Retinal pigment epithelial cell (primary cell): ENCODE data around the gene PPP2R5B.

ENCODE experiments used
- DNase-seq: peaks from one replicate; pipeline ENCODE4 v3.0.0-alpha.2; 2010; ENCODE audit warnings: low read depth
- H3K4me3 ChIP-seq: 2 replicates; pipeline ENCODE4 v1.5.1; 2011; ENCODE audit warnings: mild to moderate bottlenecking, low read length, control low read depth, moderate library complexity
- TF ChIP-seq, protein P1 (sequence below): conservative IDR thresholded peaks from 2 replicates; pipeline ENCODE4 v1.5.1; 2011; ENCODE audit warnings: low read depth, low read length, control low read depth, inconsistent platforms

PPP2R5B gene

DNA sequence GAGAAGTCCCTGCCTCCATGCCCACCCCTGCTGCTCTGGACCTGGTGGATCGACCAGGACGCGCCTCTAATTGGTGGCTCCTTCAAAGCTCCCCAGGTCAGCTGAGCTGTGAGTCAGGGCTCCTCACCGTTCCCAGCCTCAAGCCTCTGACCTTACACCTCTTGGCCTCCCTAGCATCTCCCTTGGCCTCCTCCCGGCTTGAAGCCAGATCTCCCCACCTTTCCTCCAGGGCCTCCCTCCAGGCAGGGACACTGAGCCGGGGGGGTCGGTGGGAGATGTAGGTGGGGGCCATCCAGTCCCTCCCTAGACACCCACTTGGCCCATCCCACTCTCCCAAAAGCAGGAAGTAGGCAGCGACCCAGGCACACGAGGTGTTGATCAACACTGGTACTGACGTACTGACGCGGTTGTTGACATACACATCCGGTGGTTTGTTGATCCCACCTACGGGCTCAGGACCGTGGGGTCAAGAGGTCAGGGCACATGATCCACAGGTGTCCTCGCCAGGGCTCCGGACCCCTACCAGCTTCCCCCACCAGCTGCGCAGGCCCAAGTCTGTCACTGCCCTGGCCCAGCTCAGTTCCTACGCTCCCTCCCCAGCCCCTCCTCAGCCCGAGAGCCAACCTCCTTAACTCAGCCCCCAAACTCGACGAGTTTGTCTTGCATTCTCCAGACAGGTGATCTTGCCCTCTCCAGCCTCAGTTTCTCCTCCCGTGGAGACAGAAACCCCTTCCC lies 8.3 kb upstream of the PPP2R5B start:
- H3K4me3 ChIP-seq, result peak overlapping the region; percentile 95
- no peak for DNase-seq
- TF ChIP-seq, protein P1, sequence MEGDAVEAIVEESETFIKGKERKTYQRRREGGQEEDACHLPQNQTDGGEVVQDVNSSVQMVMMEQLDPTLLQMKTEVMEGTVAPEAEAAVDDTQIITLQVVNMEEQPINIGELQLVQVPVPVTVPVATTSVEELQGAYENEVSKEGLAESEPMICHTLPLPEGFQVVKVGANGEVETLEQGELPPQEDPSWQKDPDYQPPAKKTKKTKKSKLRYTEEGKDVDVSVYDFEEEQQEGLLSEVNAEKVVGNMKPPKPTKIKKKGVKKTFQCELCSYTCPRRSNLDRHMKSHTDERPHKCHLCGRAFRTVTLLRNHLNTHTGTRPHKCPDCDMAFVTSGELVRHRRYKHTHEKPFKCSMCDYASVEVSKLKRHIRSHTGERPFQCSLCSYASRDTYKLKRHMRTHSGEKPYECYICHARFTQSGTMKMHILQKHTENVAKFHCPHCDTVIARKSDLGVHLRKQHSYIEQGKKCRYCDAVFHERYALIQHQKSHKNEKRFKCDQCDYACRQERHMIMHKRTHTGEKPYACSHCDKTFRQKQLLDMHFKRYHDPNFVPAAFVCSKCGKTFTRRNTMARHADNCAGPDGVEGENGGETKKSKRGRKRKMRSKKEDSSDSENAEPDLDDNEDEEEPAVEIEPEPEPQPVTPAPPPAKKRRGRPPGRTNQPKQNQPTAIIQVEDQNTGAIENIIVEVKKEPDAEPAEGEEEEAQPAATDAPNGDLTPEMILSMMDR, result no peak

DNA sequence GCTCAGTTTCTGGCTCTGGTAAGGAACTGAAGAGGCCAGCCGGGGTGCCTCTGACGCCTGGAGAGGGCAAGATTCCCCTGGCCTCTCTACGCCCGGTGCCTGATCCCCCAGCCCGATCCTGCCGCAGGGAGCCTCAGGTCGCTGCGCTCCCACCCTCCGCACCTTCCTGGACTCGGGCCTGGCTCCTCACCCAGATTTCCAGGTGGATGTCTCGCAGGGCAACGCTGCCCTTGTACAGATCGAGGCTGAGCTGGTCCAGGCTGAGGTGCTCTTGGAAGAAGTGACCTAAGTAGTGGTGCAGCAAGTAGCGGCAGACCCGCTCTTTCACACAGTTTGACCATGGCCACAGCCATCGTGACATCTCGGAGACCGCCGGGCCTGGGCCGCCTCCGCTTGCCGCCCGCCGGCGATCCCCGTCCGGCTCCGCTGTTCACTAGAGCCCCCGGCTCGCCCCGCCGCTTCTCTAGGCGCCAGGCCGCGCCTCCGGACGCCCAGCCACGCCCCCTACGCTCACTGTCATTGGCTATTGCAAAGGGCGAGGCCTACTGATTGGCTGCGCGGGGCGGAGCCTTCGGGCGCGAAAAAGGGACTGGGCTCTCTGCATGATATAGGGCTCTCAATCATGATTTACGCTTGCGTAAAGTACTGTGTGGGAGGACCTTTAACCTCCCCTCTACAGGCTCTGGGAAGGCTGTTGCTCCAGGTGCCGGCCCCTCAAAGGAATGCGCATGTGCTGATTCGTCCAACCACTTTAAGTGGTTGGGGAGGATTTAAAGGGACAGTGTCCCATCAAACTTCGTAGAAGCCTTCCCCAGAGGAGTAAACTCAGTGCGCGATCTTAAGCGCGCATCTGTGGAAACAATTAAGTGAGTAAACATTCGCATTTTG lies 7.5 kb upstream of the PPP2R5B start, which contains the start of gene ATG2A:
TSS of gene ATG2A (minus strand) at position 435 of the 888 bp plus-strand sequence. CDS start at position 361, 74 bp downstream.
- TF ChIP-seq, protein P1, result no peak
- peak within 1 kb of the TSS; percentile 95 for H3K4me3 ChIP-seq
- DNase-seq, result peak; percentile 98

DNA sequence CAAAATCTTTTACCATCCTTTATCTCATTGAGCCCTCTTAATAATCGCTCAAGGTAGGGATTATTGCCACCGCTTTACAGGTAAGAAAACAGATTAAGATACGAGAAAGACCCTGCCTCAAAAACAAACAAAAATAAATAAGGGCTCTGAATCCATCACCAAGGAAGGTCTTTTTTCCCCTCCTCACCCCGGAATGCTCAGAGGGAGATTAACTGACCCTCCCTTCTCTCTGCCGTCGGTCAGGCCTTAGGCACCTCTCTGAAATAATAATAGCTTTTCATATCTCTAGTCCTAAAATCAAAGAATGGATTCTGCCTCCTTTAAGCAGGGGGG lies 6.9 kb upstream of the PPP2R5B start:
- TF ChIP-seq, protein P1, result no peak
- DNase-seq, result no peak
- H3K4me3 ChIP-seq, result peak overlapping the region; percentile 60

DNA sequence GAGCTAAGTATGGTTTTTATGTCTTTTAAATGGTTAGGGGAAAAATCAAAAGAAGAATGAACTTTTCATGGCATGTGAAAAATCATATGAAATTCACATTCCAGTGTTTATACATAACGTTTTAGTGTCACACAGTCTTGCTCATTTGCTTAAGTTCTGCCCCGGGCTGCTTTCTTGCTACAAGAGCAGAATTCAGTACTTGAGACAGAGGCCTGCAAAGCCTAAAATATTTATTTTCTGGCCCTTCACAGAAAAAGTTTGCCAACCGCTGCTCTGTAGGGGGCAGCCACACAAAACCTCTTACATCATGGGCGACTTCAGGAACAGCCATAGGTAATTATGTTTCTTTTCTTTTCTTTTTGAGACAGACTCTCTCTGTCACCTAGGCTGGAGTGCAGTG lies 6.5 kb upstream of the PPP2R5B start:
- TF ChIP-seq, protein P1, result peak; percentile 41
- no peak for DNase-seq
- H3K4me3 ChIP-seq, result peak overlapping the region; percentile 60

DNA sequence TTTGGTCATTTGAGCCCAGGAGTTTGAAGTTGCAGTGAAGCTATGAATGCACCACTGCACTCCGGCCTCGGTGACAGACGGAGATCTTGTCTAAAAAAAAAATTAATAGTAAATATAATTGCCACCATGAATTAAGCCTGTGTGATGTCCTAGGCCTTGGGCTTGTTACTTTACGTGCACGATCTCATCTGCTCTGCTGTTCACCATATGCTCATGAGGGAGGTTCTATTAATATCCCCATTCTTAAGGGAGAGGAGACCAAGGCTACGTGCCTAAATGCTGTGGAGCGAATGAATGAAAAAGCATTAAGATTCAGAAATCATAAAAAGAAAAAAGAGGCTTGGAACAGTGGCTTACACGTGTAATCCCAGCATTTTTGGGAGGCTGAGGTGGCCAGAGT lies 4.9 kb upstream of the PPP2R5B start:
- TF ChIP-seq, protein P1, result no peak
- H3K4me3 ChIP-seq, result no peak overlapping the region
- no peak for DNase-seq

DNA sequence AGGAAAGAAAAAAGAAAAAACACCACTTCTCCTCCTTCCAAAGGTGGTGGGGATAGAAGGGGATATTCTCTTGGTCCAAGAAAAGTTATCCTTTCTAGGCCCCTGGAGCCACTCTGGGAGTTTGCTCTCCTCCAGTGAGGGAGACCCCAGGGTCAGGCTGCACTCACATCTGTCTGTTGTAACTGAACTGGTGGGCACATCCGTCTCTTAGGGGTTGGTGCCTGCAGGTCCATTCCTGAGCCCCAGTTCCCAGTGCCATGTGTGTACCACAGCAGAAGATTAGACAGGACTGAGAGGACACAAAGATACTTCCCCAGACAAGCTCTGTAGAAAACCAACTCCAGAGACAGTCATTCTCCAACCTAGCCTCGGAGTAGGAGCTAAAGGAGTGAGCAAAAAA lies 4.4 kb upstream of the PPP2R5B start:
- no peak for DNase-seq
- H3K4me3 ChIP-seq, result no peak overlapping the region
- TF ChIP-seq, protein P1, result no peak
